Hypothalamus (tissue), 51 donors: Measurements from ENCODE around the gene NEK1.
A peak's percentile ranks its signal among the peaks of the same experiment; 100 is the strongest.

Experiments used
- DNase-seq, 51 donors: peaks; one replicate each; lab custom pipeline; 2025; lab: John Stamatoyannopoulos, UW

NEK1 gene

GRCh38 chr4:169611991-169612870 lies at the start of gene NEK1:
Gene NEK1 (minus strand): TSS chr4:169612583. CDS start chr4:169602630, 9,953 bp downstream.
- peak; percentile 42 to 94 (median 82) for DNase-seq

DNA sequence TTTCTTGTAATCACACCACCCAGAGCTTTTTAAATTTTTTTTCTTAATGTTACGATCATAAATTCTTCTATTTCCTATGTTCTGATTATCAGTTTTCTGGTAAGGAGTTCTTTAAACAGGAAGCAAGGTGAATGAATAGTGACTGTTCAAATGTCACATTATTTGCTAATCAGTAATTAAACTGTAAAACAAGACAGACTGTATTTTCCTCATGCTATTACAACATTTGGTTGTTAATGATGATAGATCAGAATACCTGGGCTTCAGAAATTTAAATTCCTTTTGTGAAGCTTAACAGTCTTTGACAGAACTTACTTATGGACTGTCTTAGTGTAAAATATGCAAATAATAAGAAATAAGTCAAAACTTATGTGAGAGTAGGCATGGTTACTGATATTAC lies 49.4 kb upstream of the NEK1 start:
- DNase-seq = no peak

GRCh38 chr4:169660929-169661328 lies 48.5 kb upstream of the NEK1 start:
- no peak for DNase-seq

GRCh38 chr4:169659716-169660670 lies 47.6 kb upstream of the NEK1 start:
- peak in 42 of 51 donors; percentile 4 to 88 (median 31) for DNase-seq

- peak in 1 of 51 donors; percentile 54 for DNase-seq
Measured at GRCh38 chr4:169658975-169659715, 46.8 kb upstream of the NEK1 start.

GRCh38 chr4:169658196-169658595 lies 45.8 kb upstream of the NEK1 start:
- DNase-seq = no peak

- no peak for DNase-seq
Measured at GRCh38 chr4:169657470-169658107, 45.2 kb upstream of the NEK1 start.

DNA sequence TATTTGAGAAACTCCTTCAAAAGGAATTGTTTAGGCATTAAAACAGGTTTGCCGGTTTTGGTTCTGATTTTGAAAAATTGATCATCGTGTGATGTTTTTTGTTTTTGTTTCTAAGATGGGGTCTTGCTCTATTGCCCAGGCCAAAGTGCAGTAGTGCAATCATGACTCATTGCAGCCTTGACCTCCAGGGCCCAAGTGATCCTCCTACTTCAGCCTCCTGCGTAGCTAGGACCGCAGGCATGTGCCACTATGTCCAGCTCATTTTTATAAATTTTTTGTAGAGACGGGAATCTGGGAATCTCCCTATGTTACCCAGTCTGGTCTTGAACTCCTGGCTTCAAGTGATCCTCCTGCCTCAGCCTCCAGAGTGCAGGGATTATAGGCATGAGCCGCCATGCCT lies 43.0 kb upstream of the NEK1 start:
- no peak for DNase-seq

DNA sequence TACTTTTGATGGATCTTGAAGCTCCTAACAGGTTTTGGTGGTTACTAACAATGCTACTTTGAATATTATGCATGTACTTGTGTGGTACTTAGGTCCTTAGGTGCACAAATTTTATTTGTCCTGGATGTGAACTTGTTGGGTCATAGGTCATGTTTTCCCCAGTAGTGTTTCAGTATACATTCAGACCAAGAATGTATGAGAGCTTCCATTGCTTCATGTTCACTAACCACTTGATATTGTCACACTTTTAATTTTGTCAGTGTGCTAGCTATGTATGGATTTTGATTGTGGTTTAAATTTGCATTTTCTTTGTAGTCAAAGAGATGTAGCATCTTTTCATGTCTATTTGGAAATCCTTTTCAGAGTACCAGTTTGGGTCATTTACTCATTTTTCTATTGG lies 40.2 kb upstream of the NEK1 start:
- DNase-seq = no peak

DNA sequence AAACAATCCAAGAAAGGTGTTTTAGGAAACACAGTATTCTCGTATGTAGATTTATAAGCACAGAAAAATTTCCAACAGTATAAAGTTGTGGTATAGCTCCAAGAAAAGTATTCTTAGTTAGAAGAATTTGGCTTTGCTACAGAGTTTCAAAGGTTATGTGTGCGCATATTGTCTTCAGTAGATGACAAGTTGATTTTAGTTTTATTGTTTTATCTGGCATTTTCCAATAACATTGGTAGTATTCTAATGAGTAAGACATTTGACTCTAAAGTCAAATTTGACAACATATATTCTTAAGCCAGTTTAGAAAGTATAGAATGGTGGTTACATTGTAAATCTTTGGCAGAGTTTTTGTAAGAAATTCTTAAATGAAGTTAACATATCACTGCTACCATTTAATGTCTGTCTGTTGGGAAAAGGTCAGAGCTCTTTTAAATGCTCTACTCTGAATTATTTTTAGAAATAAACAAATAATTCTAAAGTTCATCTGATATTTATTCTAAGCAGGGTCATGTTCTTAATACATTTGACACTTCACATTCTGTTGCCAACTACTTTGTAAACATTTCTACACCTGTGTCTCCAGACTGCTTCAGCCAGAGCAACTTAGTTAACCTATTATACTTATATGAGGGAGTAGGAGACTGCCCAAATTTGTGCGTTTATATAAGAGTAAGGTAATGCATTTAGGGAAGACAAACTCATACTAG lies 38.0 kb upstream of the NEK1 start:
- no peak for DNase-seq

- DNase-seq = no peak
Measured at GRCh38 chr4:169649545-169650226, 37.3 kb upstream of the NEK1 start.

GRCh38 chr4:169645627-169646026 lies 33.2 kb upstream of the NEK1 start:
- DNase-seq = no peak

- DNase-seq = no peak
Measured at GRCh38 chr4:169644802-169645201, 32.4 kb upstream of the NEK1 start.

DNA sequence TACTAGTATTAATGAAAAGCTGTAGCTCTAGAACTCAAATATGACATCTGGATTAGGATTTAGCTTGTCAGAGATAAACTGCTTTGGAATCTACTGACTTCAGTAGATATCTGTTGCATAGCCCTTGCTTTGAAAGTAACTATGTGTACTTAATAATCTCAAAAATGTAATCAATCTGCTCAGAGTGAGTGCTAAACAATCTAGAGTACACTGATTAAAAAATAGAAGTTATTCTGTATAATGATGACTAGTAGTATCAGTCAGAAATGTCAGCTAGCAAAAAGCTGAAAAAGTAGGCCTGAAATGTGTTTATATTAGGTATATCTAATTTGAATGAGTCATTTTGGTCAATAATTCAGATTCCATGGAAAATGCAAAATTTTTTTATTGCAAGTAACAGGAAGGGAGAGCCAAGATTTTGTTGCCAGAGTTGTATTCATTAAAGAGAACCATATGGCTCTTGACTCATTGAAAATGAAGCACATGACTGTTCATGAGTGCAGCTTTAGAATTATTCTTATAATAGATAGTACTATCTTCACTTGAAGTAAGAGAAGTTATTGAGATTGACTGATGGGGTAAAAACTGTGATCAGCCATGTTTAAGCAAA lies 28.0 kb upstream of the NEK1 start:
- no peak for DNase-seq

- DNase-seq = no peak
Measured at GRCh38 chr4:169634975-169635374, 22.6 kb upstream of the NEK1 start.

- DNase-seq = no peak
Measured at GRCh38 chr4:169632896-169633295, 20.5 kb upstream of the NEK1 start.

- no peak for DNase-seq
Measured at GRCh38 chr4:169630069-169630468, 17.7 kb upstream of the NEK1 start.

- no peak for DNase-seq
Measured at GRCh38 chr4:169628579-169628978, 16.2 kb upstream of the NEK1 start.

- DNase-seq = no peak
Measured at GRCh38 chr4:169627307-169627706, 14.9 kb upstream of the NEK1 start.
